B cell (primary cell): ENCODE results near the gene MRPL10. TPM values are rescaled to one million over a fixed set of nuclear protein-coding genes. Genes with fewer than 3 reads are reported as not detected.

ENCODE experiments used
- ATAC-seq: fragments of 200-7000 bp; cut with Tn5 transposase; one replicate; pipeline ENCODE4 v1.10.0; 2021; ENCODE audit warnings: low read depth, mild to moderate bottlenecking, moderate number of reproducible peaks, moderate library complexity
- CTCF ChIA-PET: fragments of 350-600 bp; sonication (Branson Sonifier 250); formaldehyde crosslinking; loops from one replicate; lab custom pipeline; 2021; ENCODE audit warnings: antibody characterized with exemption, inconsistent platforms; lab: Charles Lee
- POLR2A ChIA-PET: fragments of 350-600 bp; sonication (Branson Sonifier 250); formaldehyde crosslinking; loops from one replicate; lab custom pipeline; 2021; ENCODE audit warnings: antibody characterized with exemption; lab: Charles Lee
- DNase-seq: peaks from one replicate; pipeline ENCODE4 v3.0.0; 2013
- H2AFZ ChIP-seq: 2 replicates; pipeline ENCODE4 v1.6.1; 2012; ENCODE audit warnings: mild to moderate bottlenecking, low read depth, low read length; ENCODE audit not compliant: insufficient read depth, poor library complexity, severe bottlenecking
- H3K27ac ChIP-seq, 2 donors: 1 replicate in 1 of 2; 2 replicates in 1 of 2; pipeline ENCODE4 v1.5.1; 2012 to 2013; ENCODE audit warnings: low read length in 2 of 2, mild to moderate bottlenecking in 2 of 2, moderate library complexity in 1 of 2
- H3K27me3 ChIP-seq, 4 experiments: fragments of 200-600 bp in 1 of 4; sonication (generic) in 1 of 4; replicated peaks in 1 of 4; 1 replicate in 2 of 4; 2 replicates in 2 of 4; pipeline versions ENCODE4 v1.6.1 to v1.7.0; 2013 to 2016; ENCODE audit warnings: low read length in 3 of 4, mild to moderate bottlenecking in 2 of 4, mixed read lengths in 1 of 4, moderate library complexity in 1 of 4; ENCODE audit not compliant: insufficient read depth in 4 of 4, control insufficient read depth in 3 of 4; ENCODE audit errors: control extremely low read depth in 1 of 4
- H3K36me3 ChIP-seq, 2 experiments: replicated peaks in 1 of 2; 1 replicate in 1 of 2; 2 replicates in 1 of 2; pipeline versions ENCODE4 v1.6.1 to v1.7.1; 2013; ENCODE audit warnings: low read length in 1 of 2; ENCODE audit not compliant: insufficient read depth in 2 of 2, control insufficient read depth in 1 of 2; ENCODE audit errors: control extremely low read depth in 1 of 2, extremely low read depth in 1 of 2
- H3K4me1 ChIP-seq, 2 donors: fragments of 200-600 bp in 1 of 2; sonication (generic) in 1 of 2; 1 replicate in 1 of 2; 2 replicates in 1 of 2; pipeline versions ENCODE4 v1.5.1 to v1.6.1; 2013 to 2017; ENCODE audit warnings: low read length in 2 of 2; ENCODE audit not compliant: control insufficient read depth in 2 of 2, insufficient read depth in 2 of 2
- H3K4me2 ChIP-seq: replicated peaks from 2 replicates; pipeline ENCODE3; 2012; ENCODE audit warnings: mild to moderate bottlenecking, low read depth, low read length; ENCODE audit not compliant: poor library complexity, severe bottlenecking
- H3K4me3 ChIP-seq, 5 experiments: fragments of 200-600 bp in 1 of 5; sonication (generic) in 1 of 5; 1 replicate in 3 of 5; 2 replicates in 2 of 5; pipeline versions ENCODE4 v1.5.1 to v1.7.0; 2011 to 2016; ENCODE audit warnings: low read length in 4 of 5, mild to moderate bottlenecking in 4 of 5, low read depth in 2 of 5, control low read depth in 1 of 5, moderate library complexity in 1 of 5; ENCODE audit not compliant: insufficient read depth in 1 of 5; ENCODE audit errors: control extremely low read depth in 1 of 5, extremely low read depth in 1 of 5
- H3K79me2 ChIP-seq: fragments of 200-600 bp; sonication (generic); one replicate; pipeline ENCODE4 v1.6.0; 2016; ENCODE audit warnings: low read length; ENCODE audit not compliant: control insufficient read depth, insufficient read depth
- H3K9ac ChIP-seq: fragments of 200-600 bp; sonication (generic); 2 replicates; pipeline ENCODE4 v1.6.1; 2017; ENCODE audit warnings: mild to moderate bottlenecking, low read length, moderate library complexity
- H3K9me3 ChIP-seq, 3 donors: one replicate each; pipeline versions ENCODE4 v1.6.1 to v1.7.1; 2013; ENCODE audit warnings: low read length in 2 of 3; ENCODE audit not compliant: control insufficient read depth in 2 of 3, insufficient read depth in 1 of 3; ENCODE audit errors: control extremely low read depth in 1 of 3
- H4K20me1 ChIP-seq: 2 replicates; pipeline ENCODE4 v1.6.0; 2012; ENCODE audit warnings: mild to moderate bottlenecking, low read length; ENCODE audit not compliant: insufficient read depth, control insufficient read depth, poor library complexity, severe bottlenecking
- H3K27ac Mint-ChIP-seq: one replicate; pipeline ENCODE4 v1.8.0; 2021; ENCODE audit warnings: mixed read lengths
- H3K27me3 Mint-ChIP-seq: one replicate; pipeline ENCODE4 v1.8.0; 2021; ENCODE audit warnings: mixed read lengths
- H3K4me1 Mint-ChIP-seq: one replicate; pipeline ENCODE4 v1.8.0; 2021; ENCODE audit warnings: mixed read lengths
- H3K4me3 Mint-ChIP-seq: one replicate; pipeline ENCODE4 v1.8.0; 2021; ENCODE audit warnings: mixed read lengths
- H3K9me3 Mint-ChIP-seq: one replicate; pipeline ENCODE4 v1.8.0; 2022; ENCODE audit warnings: mixed read lengths; ENCODE audit not compliant: insufficient read depth
- EZH2 ChIP-seq: IDR thresholded peaks from 2 replicates; pipeline ENCODE4 v1.6.1; 2012; ENCODE audit warnings: borderline replicate concordance, low read depth, mild to moderate bottlenecking, moderate library complexity, low read length; ENCODE audit not compliant: insufficient read depth, poor library complexity, severe bottlenecking
- whole genome bisulfite sequencing: methylation state at CpG from one replicate; pipeline ENCODE4 v1.1.5; 2013; ENCODE audit warnings: missing lambda C conversion rate; ENCODE audit not compliant: insufficient coverage; 5-methylcytosine and 5-hydroxymethylcytosine counted together
- intact Hi-C: fragments of 100-400 bp; cut with micrococcal nuclease; formaldehyde crosslinking; loops from one replicate; pipeline ENCODE4 v1.10.0; 2022
- polyA plus RNA-seq: library from polyadenylated mRNA; depleted of rRNA; stranded (reverse); fragments of >200 nt; gene quantifications from 2 replicates; pipeline ENCODE4 v1.2.3, GENCODE V29; 2012
- total RNA-seq, 2 donors: library from RNA; stranded (reverse); fragments of 120-200 nt in 1 of 2; gene quantifications; 1 replicate in 1 of 2; 2 replicates in 1 of 2; pipeline versions ENCODE4 v1.2.3 to v1.2.4, GENCODE V29; 2013 to 2022
- TF ChIP-seq, protein P1 (sequence below): fragments of 200-600 bp; IDR thresholded peaks from one replicate; pipeline ENCODE4 v1.8.0; 2022; ENCODE audit warnings: antibody characterized with exemption, mild to moderate bottlenecking

Gene MRPL10
- total and polyA plus RNA-seq, 2 donors (not counting 1 experiment from before 2014, with no cell fraction given): 34.8 to 39.4 TPM

DNA sequence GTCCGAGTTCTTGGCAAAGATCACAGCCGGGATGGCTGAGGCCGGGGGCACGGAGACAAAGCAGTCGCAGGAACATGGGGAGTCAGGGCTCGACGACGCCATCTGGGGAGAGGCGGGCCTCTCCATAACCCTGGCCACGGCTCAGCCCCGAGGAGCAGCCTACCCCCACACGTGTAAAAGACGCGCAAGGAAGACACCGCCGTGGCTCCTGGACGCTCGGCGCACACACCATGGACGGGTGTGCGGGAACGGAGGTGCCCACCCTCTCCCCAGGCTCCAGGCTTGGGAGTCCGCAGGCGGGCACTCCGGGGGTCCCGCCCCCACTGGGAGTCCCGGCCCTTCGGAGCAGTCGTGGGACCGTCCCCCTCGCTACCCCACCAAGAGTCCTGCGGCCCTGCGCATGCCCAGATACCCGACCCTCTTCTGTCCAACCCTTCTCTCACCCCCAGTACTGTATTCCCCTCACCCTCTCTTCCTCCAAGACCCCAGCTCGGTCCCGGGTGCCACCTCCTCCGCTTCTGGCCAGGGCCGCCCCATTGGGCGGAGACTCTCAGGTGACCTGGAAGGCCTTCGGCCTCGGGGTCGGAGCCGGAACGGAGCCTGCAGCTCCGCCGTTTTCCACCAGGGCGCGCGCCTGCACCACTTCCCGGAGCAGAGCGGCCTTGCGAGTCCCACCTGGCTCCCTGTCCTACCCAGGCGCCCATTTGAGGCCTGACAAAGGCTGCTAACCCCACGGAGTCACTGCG lies 9.6 kb upstream of the MRPL10 start, which contains the start of gene SCRN2:
SCRN2 (minus strand) TSS at position 532 of the 746 bp plus-strand sequence; CDS start at position 102, 430 bp downstream.
- intact Hi-C loops: loop anchor here (1.0 to 2.0 kb wide), 6 partner anchors 10 to 184 kb away; partner anchors contain the start of genes CDK5RAP3, LRRC46, MRPL10 and PNPO
- peak within 1 kb of the TSS; percentile 58 to 87 (median 79) for H3K4me3 ChIP-seq
- no peaks in the 10 kb centered on the region for H3K9me3 ChIP-seq
- H3K4me1 Mint-ChIP-seq: peaks cover 26% of the 10 kb centered on the region
- no peaks in the 10 kb centered on the region for H4K20me1 ChIP-seq
- H3K4me1 ChIP-seq: peaks cover 9 to 18% of the 10 kb centered on the region in 2 donors
- ChIA-PET CTCF (interaction anchor here (1.0 to 19.9 kb wide), 19 partner anchors 9 to 180 kb away, joined by 3 to 436 read pairs (median 3); partner anchors contain the start of genes CDK5RAP3, LRRC46, MRPL10 and SP2), POLR2A (interaction anchor here (1.1 to 1.6 kb wide), 5 partner anchors 10 to 191 kb away, joined by 4 to 14 read pairs (median 8); partner anchors contain the start of genes CDK5RAP3, KPNB1, LRRC46 and MRPL10)
- H3K27me3 ChIP-seq: peaks cover 0 to 23% (median 12%) of the 10 kb centered on the region in 4 experiments
- H3K4me3 Mint-ChIP-seq: peak within 1 kb of the TSS; percentile 97
- WGBS: under 1% methylated on average over 55 of the region's 55 CpGs
- peak within 1 kb of the TSS; percentile 89 for H3K4me2 ChIP-seq
- H3K79me2 ChIP-seq: peaks cover 11% of the 10 kb centered on the region
- H3K9me3 Mint-ChIP-seq: no peaks in the 10 kb centered on the region
- H3K27ac Mint-ChIP-seq: peak within 1 kb of the TSS; percentile 89
- peak; percentile 94 for ATAC-seq
- no peak for TF ChIP-seq EZH2
- TF ChIP-seq, protein P1, sequence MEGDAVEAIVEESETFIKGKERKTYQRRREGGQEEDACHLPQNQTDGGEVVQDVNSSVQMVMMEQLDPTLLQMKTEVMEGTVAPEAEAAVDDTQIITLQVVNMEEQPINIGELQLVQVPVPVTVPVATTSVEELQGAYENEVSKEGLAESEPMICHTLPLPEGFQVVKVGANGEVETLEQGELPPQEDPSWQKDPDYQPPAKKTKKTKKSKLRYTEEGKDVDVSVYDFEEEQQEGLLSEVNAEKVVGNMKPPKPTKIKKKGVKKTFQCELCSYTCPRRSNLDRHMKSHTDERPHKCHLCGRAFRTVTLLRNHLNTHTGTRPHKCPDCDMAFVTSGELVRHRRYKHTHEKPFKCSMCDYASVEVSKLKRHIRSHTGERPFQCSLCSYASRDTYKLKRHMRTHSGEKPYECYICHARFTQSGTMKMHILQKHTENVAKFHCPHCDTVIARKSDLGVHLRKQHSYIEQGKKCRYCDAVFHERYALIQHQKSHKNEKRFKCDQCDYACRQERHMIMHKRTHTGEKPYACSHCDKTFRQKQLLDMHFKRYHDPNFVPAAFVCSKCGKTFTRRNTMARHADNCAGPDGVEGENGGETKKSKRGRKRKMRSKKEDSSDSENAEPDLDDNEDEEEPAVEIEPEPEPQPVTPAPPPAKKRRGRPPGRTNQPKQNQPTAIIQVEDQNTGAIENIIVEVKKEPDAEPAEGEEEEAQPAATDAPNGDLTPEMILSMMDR: peak; percentile 94
- peaks cover 20% of the 10 kb centered on the region for H3K27me3 Mint-ChIP-seq
- peak within 1 kb of the TSS; percentile 83 for H3K9ac ChIP-seq
- peak within 1 kb of the TSS; percentile 26 to 75 for H3K27ac ChIP-seq
- H3K36me3 ChIP-seq: peaks cover 0 to 11% of the 10 kb centered on the region in 2 experiments
- peak within 1 kb of the TSS; percentile 95 for H2AFZ ChIP-seq
- peak; percentile 90 for DNase-seq
